GM12878 (cell line): ENCODE measurements around the gene SLC22A7.

Source experiments
- ASH2L ChIP-seq: fragments of 300-600, 200-600 bp; sonication (generic); IDR thresholded peaks from 2 replicates; pipeline ENCODE4 v1.6.1; 2017; ENCODE audit warnings: low read depth, mild to moderate bottlenecking, borderline replicate concordance
- CREM ChIP-seq: IDR thresholded peaks from 2 replicates; pipeline ENCODE4 v1.6.1; 2014; ENCODE audit warnings: antibody characterized with exemption, low read depth
- CTCF ChIP-seq, 3 experiments: IDR thresholded peaks in 2 of 3; conservative IDR thresholded peaks in 1 of 3; 2 replicates each; pipeline ENCODE4 v1.5.1; 2011; ENCODE audit warnings: low read depth in 3 of 3, low read length in 3 of 3, mild to moderate bottlenecking in 3 of 3, control low read depth in 2 of 3, moderate library complexity in 2 of 3, inconsistent platforms in 1 of 3, mixed read lengths in 1 of 3; ENCODE audit not compliant: control insufficient read depth in 2 of 3, insufficient read depth in 1 of 3; ENCODE audit errors: extremely low read depth in 1 of 3
- EZH2 ChIP-seq: IDR thresholded peaks from 2 replicates; pipeline ENCODE4 v1.6.1; 2012; ENCODE audit warnings: low read depth, mild to moderate bottlenecking, control low read depth, inconsistent platforms, low read length, borderline replicate concordance; ENCODE audit not compliant: control insufficient read depth
- MLLT1 ChIP-seq: fragments of 450-650 bp; IDR thresholded peaks from 2 replicates; pipeline ENCODE4 v1.6.1; 2016; ENCODE audit warnings: mild to moderate bottlenecking
- RAD21 ChIP-seq: IDR thresholded peaks from 2 replicates; pipeline ENCODE4 v1.6.1; 2011; ENCODE audit warnings: mild to moderate bottlenecking, low read depth, low read length, moderate library complexity; ENCODE audit not compliant: insufficient read depth

- TF ChIP-seq RAD21, result no peak
- no peak for TF ChIP-seq ASH2L
- TF ChIP-seq EZH2, result no peak
- TF ChIP-seq CTCF (IDR thresholded peaks at IDR 0.05 in 2 of 3, conservative IDR thresholded peaks at IDR 0.05 in 1 of 3; ENCODE audit: control insufficient read depth in 2 of 3, extremely low read depth in 1 of 3, insufficient read depth in 1 of 3, low read depth in 3 of 3, low read length in 3 of 3), result no peak
- no peak for TF ChIP-seq CREM
- TF ChIP-seq MLLT1, result no peak
Observed at GRCh38 chr6:43278524-43279078, 19.5 kb upstream of the SLC22A7 start.
